ENCODE results near the gene IPCEF1. TPM values are rescaled to one million over a fixed set of nuclear protein-coding genes. Genes with fewer than 3 reads are reported as not detected.

IPCEF1 gene
- total RNA-seq, 4 donors from 2014 or later, result 0.42 to 9.0 (median 3.1) TPM

DNA sequence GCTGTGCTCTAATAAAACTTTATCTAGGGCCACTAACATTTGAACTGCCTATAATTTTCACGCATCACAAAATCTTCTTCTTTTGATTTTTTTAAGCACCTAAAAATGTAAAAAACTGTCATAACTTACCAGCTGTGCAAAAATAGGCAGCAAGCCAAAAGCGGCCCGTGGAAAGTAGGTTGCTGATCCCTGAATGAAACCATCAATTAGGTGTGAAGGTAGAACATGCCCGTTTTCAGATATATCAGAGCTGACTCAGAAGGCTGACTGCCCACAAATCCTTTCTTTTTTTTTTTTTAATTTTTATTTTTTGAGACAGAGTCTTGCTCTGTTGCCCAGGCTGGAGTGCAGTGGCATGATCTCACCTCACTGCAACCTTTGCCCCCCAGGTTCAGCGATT, 4.9 kb upstream of the IPCEF1 start:
- TF ChIP-seq POLR2AphosphoS5 (IDR thresholded peaks at IDR 0.05) (no peak), POLR2A (IDR thresholded peaks at IDR 0.05) (no peak), EP300 (IDR thresholded peaks at IDR 0.05) (no peak)
- TF ChIP-seq, protein P1, sequence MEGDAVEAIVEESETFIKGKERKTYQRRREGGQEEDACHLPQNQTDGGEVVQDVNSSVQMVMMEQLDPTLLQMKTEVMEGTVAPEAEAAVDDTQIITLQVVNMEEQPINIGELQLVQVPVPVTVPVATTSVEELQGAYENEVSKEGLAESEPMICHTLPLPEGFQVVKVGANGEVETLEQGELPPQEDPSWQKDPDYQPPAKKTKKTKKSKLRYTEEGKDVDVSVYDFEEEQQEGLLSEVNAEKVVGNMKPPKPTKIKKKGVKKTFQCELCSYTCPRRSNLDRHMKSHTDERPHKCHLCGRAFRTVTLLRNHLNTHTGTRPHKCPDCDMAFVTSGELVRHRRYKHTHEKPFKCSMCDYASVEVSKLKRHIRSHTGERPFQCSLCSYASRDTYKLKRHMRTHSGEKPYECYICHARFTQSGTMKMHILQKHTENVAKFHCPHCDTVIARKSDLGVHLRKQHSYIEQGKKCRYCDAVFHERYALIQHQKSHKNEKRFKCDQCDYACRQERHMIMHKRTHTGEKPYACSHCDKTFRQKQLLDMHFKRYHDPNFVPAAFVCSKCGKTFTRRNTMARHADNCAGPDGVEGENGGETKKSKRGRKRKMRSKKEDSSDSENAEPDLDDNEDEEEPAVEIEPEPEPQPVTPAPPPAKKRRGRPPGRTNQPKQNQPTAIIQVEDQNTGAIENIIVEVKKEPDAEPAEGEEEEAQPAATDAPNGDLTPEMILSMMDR (IDR thresholded peaks at IDR 0.05), result no peak
- Histone ChIP-seq H3K9me3 (no peaks in the 10 kb centered on the region), H3K27me3 (no peaks in the 10 kb centered on the region), H3K4me1 (no peaks in the 10 kb centered on the region), H3K36me3 (no peaks in the 10 kb centered on the region), H3K4me3 (no peak overlapping the region), H3K27ac (no peak overlapping the region)
- no peak for DNase-seq (ENCODE audit: low spot score in 2 of 2)
- WGBS, result 83% methylated on average over 5 of the region's 5 CpGs

- DNase-seq (ENCODE audit: low spot score in 2 of 2), result no peak
- 89% methylated on average over 3 of the region's 3 CpGs for WGBS
- TF ChIP-seq EP300 (IDR thresholded peaks at IDR 0.05) (no peak), POLR2AphosphoS5 (IDR thresholded peaks at IDR 0.05) (no peak), POLR2A (IDR thresholded peaks at IDR 0.05) (no peak)
- TF ChIP-seq, protein P1 (IDR thresholded peaks at IDR 0.05), result no peak
Measured at GRCh38 chr6:154360476-154360875, 3.9 kb upstream of the IPCEF1 start.

GRCh38 chr6:154359679-154360078, 3.1 kb upstream of the IPCEF1 start:
- WGBS, result 63% methylated on average over 4 of the region's 4 CpGs

More at GRCh38 chr6:154360476-154360875, 3.9 kb upstream of the IPCEF1 start:
- Histone ChIP-seq H3K9me3 (no peaks in the 10 kb centered on the region), H3K4me3 (no peak overlapping the region), H3K4me1 (no peaks in the 10 kb centered on the region), H3K27ac (no peak overlapping the region), H3K36me3 (no peaks in the 10 kb centered on the region), H3K27me3 (no peaks in the 10 kb centered on the region)

DNA sequence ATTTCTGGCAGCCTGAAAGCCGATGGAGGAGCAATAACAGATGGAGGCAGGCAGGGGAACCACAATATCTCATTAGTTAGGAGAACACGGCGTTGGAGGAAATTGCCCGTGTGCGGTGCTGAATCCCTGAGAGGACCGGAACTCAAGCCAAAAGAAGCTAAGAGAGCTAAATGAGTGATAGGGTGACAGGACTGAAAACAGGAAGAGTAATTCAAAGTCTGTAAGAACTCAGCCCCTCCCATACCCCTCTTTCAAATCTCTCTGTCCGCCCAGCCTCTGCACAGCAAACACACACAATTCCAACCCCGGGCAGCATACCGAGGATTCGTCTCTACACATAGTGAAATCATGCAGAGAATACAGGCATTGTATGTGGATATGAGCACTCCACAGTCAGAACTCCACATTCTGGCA, 2.6 kb upstream of the IPCEF1 start:
- no peaks in the 10 kb centered on the region for H3K36me3 ChIP-seq

More at GRCh38 chr6:154359679-154360078, 3.1 kb upstream of the IPCEF1 start:
- no peak for DNase-seq (ENCODE audit: low spot score in 2 of 2)
- H3K27ac ChIP-seq, result no peak overlapping the region
- no peak for TF ChIP-seq EP300 (IDR thresholded peaks at IDR 0.05)
- TF ChIP-seq, protein P1 (IDR thresholded peaks at IDR 0.05), result no peak
- TF ChIP-seq POLR2A (IDR thresholded peaks at IDR 0.05), result no peak
- no peak for TF ChIP-seq POLR2AphosphoS5 (IDR thresholded peaks at IDR 0.05)
- no peaks in the 10 kb centered on the region for H3K36me3 ChIP-seq
- H3K27me3 ChIP-seq, result no peaks in the 10 kb centered on the region
- H3K4me1 ChIP-seq, result no peaks in the 10 kb centered on the region
- no peak overlapping the region for H3K4me3 ChIP-seq
- H3K9me3 ChIP-seq, result no peaks in the 10 kb centered on the region

GRCh38 chr6:154358019-154358545, 1.5 kb upstream of the IPCEF1 start:
- H3K27me3 ChIP-seq, result no peaks in the 10 kb centered on the region
- no peaks in the 10 kb centered on the region for H3K36me3 ChIP-seq
- DNase-seq (ENCODE audit: low spot score in 2 of 2), result no peak
- TF ChIP-seq POLR2A (IDR thresholded peaks at IDR 0.05) (no peak), POLR2AphosphoS5 (IDR thresholded peaks at IDR 0.05) (no peak), EP300 (IDR thresholded peaks at IDR 0.05) (no peak)
- TF ChIP-seq, protein P1 (IDR thresholded peaks at IDR 0.05), result no peak
- no peaks in the 10 kb centered on the region for H3K4me1 ChIP-seq
- 85% methylated on average over 5 of the region's 5 CpGs for WGBS
- H3K9me3 ChIP-seq, result no peaks in the 10 kb centered on the region
- no peak overlapping the region for H3K4me3 ChIP-seq
- no peak overlapping the region for H3K27ac ChIP-seq

More for the DNA sequence above, 2.6 kb upstream of the IPCEF1 start:
- Histone ChIP-seq H3K4me3 (no peak overlapping the region), H3K27ac (no peak overlapping the region), H3K9me3 (no peaks in the 10 kb centered on the region), H3K4me1 (no peaks in the 10 kb centered on the region), H3K27me3 (no peaks in the 10 kb centered on the region)
- no peak for DNase-seq (ENCODE audit: low spot score in 2 of 2)
- no peak for TF ChIP-seq EP300 (IDR thresholded peaks at IDR 0.05)
- TF ChIP-seq POLR2A (IDR thresholded peaks at IDR 0.05), result no peak
- TF ChIP-seq POLR2AphosphoS5 (IDR thresholded peaks at IDR 0.05), result no peak
- TF ChIP-seq, protein P1 (IDR thresholded peaks at IDR 0.05), result no peak
- 47% methylated on average over 10 of the region's 10 CpGs for WGBS

Data from suprapubic skin (tissue), 4 donors.